GM06990 (cell line): ENCODE results near the gene SLC6A19.

Source experiments
- DNase-seq: peaks from one replicate; pipeline ENCODE4 v3.0.0-alpha.2; 2011; ENCODE audit not compliant: insufficient read length; ENCODE audit errors: extremely low read depth
- H3K27me3 ChIP-seq: replicated peaks from 2 replicates; pipeline ENCODE4 v1.6.0; 2011; ENCODE audit warnings: low read length; ENCODE audit not compliant: control insufficient read depth, insufficient read depth
- H3K36me3 ChIP-seq: 2 replicates; pipeline ENCODE4 v1.5.1; 2011; ENCODE audit warnings: low read length; ENCODE audit not compliant: control insufficient read depth, insufficient read depth
- H3K4me3 ChIP-seq: replicated peaks from 2 replicates; pipeline ENCODE4 v1.5.1; 2011; ENCODE audit warnings: low read depth, mild to moderate bottlenecking, control low read depth, low read length
- CTCF ChIP-seq: IDR thresholded peaks from 2 replicates; pipeline ENCODE4 v1.5.1; 2011; ENCODE audit warnings: low read length, control low read depth, mild to moderate bottlenecking, inconsistent platforms; ENCODE audit not compliant: insufficient read depth, poor library complexity, severe bottlenecking

The SLC6A19 gene

GRCh38 chr5:1196562-1196961 is 4.8 kb upstream of the SLC6A19 start:
- Histone ChIP-seq H3K27me3 (no peaks in the 10 kb centered on the region; the same call in none of the 2 replicates), H3K36me3 (no peaks in the 10 kb centered on the region), H3K4me3 (no peak overlapping the region)
- DNase-seq: no peak
- TF ChIP-seq CTCF: no peak

GRCh38 chr5:1197876-1198666 is 3.3 kb upstream of the SLC6A19 start:
- TF ChIP-seq CTCF: no peak
- Histone ChIP-seq H3K27me3 (no peaks in the 10 kb centered on the region; the same call in 1 of the 2 replicates), H3K36me3 (no peaks in the 10 kb centered on the region), H3K4me3 (no peak overlapping the region)
- DNase-seq: no peak

- TF ChIP-seq CTCF: no peak
- Histone ChIP-seq H3K36me3 (no peaks in the 10 kb centered on the region), H3K27me3 (no peaks in the 10 kb centered on the region; the same call in none of the 2 replicates), H3K4me3 (no peak overlapping the region)
- DNase-seq: no peak
These were observed 2.1 kb upstream of the SLC6A19 start for GRCh38 chr5:1199340-1199648.

GRCh38 chr5:1199649-1200494 is 1.5 kb upstream of the SLC6A19 start:
- Histone ChIP-seq H3K36me3 (no peaks in the 10 kb centered on the region), H3K27me3 (no peaks in the 10 kb centered on the region; the same call in none of the 2 replicates), H3K4me3 (no peak overlapping the region)
- no peak for DNase-seq
- TF ChIP-seq CTCF: no peak

DNA sequence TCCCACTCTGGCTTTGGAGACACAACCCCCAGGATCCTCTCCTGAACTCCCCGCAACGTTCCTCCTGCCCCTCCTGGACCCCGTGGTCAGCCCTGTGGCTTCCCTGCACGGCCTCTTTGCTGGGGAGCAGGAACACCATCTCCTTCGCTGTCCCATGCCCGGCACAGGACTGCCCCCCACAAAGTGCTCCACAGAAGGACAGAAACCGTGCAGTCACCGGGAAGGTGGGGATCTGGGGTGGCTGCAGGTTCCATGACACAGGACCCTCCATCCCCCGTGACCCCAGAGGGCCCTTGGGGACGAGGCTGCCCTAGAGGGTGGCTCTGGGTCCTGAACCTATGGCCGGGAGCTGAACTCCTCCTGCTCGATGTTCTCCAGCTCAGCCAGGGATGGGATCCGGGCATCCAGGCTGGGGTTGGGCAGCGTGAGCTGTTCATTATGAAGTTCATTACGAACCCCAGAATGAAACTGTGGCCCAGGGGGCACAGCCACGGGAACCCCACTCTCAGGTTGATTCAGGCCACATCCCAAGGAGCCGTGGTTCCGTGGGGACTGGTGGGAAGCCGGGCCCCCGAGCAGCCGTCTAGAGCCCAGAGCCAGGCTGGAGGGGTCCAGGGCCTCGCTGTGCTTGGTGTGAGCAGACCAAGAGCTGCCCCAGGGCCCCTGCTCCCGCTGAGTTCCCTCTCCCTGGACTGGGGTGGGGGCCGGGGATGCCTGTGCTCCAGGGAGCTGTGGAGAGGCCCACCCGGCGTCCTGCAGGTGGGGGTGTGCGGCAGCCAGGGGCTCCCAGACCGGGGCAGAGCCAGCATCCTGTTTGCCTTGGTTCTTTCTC is 684 bp upstream of the SLC6A19 start:
- no peak for DNase-seq
- no peak for TF ChIP-seq CTCF
- Histone ChIP-seq H3K4me3 (no peak overlapping the region), H3K27me3 (no peaks in the 10 kb centered on the region; the same call in 1 of the 2 replicates), H3K36me3 (no peaks in the 10 kb centered on the region)
